Mucosa of stomach (tissue), 1 donor: Measurements from ENCODE around the gene RALGAPA1.
"Not testable (repeated sequence)": the region's sequence is repeated elsewhere in the genome, so short reads cannot be mapped to it uniquely, and the experiment has no call there.

ENCODE experiments used
- H3K27me3 ChIP-seq: one replicate; pipeline ENCODE4 v1.7.0; 2013; ENCODE audit warnings: mild to moderate bottlenecking, low read length; ENCODE audit not compliant: control insufficient read depth, insufficient read depth
- H3K36me3 ChIP-seq: one replicate; pipeline ENCODE4 v1.7.0; 2013; ENCODE audit warnings: low read length; ENCODE audit not compliant: control insufficient read depth, insufficient read depth
- H3K4me1 ChIP-seq: one replicate; pipeline ENCODE4 v1.7.0; 2013; ENCODE audit warnings: mild to moderate bottlenecking, low read length; ENCODE audit not compliant: control insufficient read depth, insufficient read depth
- H3K4me3 ChIP-seq: one replicate; pipeline ENCODE4 v1.7.0; 2013; ENCODE audit warnings: low read length
- H3K9ac ChIP-seq: one replicate; pipeline ENCODE4 v1.7.0; 2013; ENCODE audit warnings: mild to moderate bottlenecking, low read length, moderate library complexity
- H3K9me3 ChIP-seq: one replicate; pipeline ENCODE4 v1.7.0; 2013; ENCODE audit warnings: mild to moderate bottlenecking, low read length, moderate library complexity; ENCODE audit not compliant: control insufficient read depth
- donor health status: Pancreatic carcinoma.

The RALGAPA1 gene

GRCh38 chr14:35628989-35629388 lies 180.1 kb downstream of the RALGAPA1 start:
- Histone ChIP-seq H3K4me3 (no peak overlapping the region), H3K9ac (no peak overlapping the region), H3K4me1 (no peaks in the 10 kb centered on the region), H3K27me3 (no peaks in the 10 kb centered on the region), H3K9me3 (no peaks in the 10 kb centered on the region), H3K36me3 (no peaks in the 10 kb centered on the region)

- H3K9ac ChIP-seq, H3K36me3 ChIP-seq, H3K4me3 ChIP-seq, H3K27me3 ChIP-seq, H3K9me3 ChIP-seq, H3K4me1 ChIP-seq: not testable (repeated sequence)
Observed at GRCh38 chr14:35626947-35627346, 182.1 kb downstream of the RALGAPA1 start.

GRCh38 chr14:35621996-35622395 lies 187.1 kb downstream of the RALGAPA1 start:
- not testable (repeated sequence) for H3K9me3 ChIP-seq, H3K27me3 ChIP-seq, H3K9ac ChIP-seq, H3K36me3 ChIP-seq, H3K4me3 ChIP-seq, H3K4me1 ChIP-seq

GRCh38 chr14:35619998-35620397 lies 189.1 kb downstream of the RALGAPA1 start:
- H3K4me3 ChIP-seq, H3K36me3 ChIP-seq, H3K4me1 ChIP-seq, H3K9me3 ChIP-seq, H3K9ac ChIP-seq, H3K27me3 ChIP-seq: not testable (repeated sequence)

GRCh38 chr14:35619461-35619860 lies 189.6 kb downstream of the RALGAPA1 start:
- H3K9ac ChIP-seq, H3K9me3 ChIP-seq, H3K27me3 ChIP-seq, H3K4me3 ChIP-seq, H3K36me3 ChIP-seq, H3K4me1 ChIP-seq: not testable (repeated sequence)

GRCh38 chr14:35617500-35617899 lies 191.6 kb downstream of the RALGAPA1 start:
- Histone ChIP-seq H3K9ac (no peak overlapping the region), H3K4me1 (no peaks in the 10 kb centered on the region), H3K36me3 (no peaks in the 10 kb centered on the region), H3K9me3 (no peaks in the 10 kb centered on the region), H3K4me3 (no peak overlapping the region), H3K27me3 (no peaks in the 10 kb centered on the region)

- Histone ChIP-seq H3K36me3 (peaks cover 5% of the 10 kb centered on the region), H3K9ac (no peak overlapping the region), H3K9me3 (no peaks in the 10 kb centered on the region), H3K4me1 (no peaks in the 10 kb centered on the region), H3K27me3 (no peaks in the 10 kb centered on the region), H3K4me3 (no peak overlapping the region)
Observed at GRCh38 chr14:35607380-35607779, 201.7 kb downstream of the RALGAPA1 start.

GRCh38 chr14:35600253-35600652 lies 208.8 kb downstream of the RALGAPA1 start:
- no peaks in the 10 kb centered on the region for H3K9me3 ChIP-seq

GRCh38 chr14:35594616-35595015 lies 214.5 kb downstream of the RALGAPA1 start:
- H3K27me3 ChIP-seq = no peaks in the 10 kb centered on the region

More at GRCh38 chr14:35600253-35600652, 208.8 kb downstream of the RALGAPA1 start:
- no peaks in the 10 kb centered on the region for H3K36me3 ChIP-seq
- no peaks in the 10 kb centered on the region for H3K27me3 ChIP-seq
- no peak overlapping the region for H3K9ac ChIP-seq
- H3K4me3 ChIP-seq = no peak overlapping the region
- no peaks in the 10 kb centered on the region for H3K4me1 ChIP-seq

GRCh38 chr14:35587373-35587772 lies 221.7 kb downstream of the RALGAPA1 start:
- H3K36me3 ChIP-seq, H3K9ac ChIP-seq, H3K27me3 ChIP-seq, H3K9me3 ChIP-seq, H3K4me3 ChIP-seq, H3K4me1 ChIP-seq: not testable (repeated sequence)

More at GRCh38 chr14:35594616-35595015, 214.5 kb downstream of the RALGAPA1 start:
- no peaks in the 10 kb centered on the region for H3K4me1 ChIP-seq
- no peaks in the 10 kb centered on the region for H3K36me3 ChIP-seq
- H3K4me3 ChIP-seq = no peak overlapping the region
- H3K9ac ChIP-seq = no peak overlapping the region
- no peaks in the 10 kb centered on the region for H3K9me3 ChIP-seq

- Histone ChIP-seq H3K4me3 (no peak overlapping the region), H3K36me3 (no peaks in the 10 kb centered on the region), H3K9me3 (no peaks in the 10 kb centered on the region), H3K9ac (no peak overlapping the region), H3K27me3 (no peaks in the 10 kb centered on the region), H3K4me1 (no peaks in the 10 kb centered on the region)
Observed at GRCh38 chr14:35578639-35579038, 230.5 kb downstream of the RALGAPA1 start.

GRCh38 chr14:35578135-35578534 lies 231.0 kb downstream of the RALGAPA1 start:
- Histone ChIP-seq H3K36me3 (no peaks in the 10 kb centered on the region), H3K27me3 (no peaks in the 10 kb centered on the region), H3K9me3 (no peaks in the 10 kb centered on the region), H3K9ac (no peak overlapping the region), H3K4me3 (no peak overlapping the region), H3K4me1 (no peaks in the 10 kb centered on the region)

- Histone ChIP-seq H3K27me3 (no peaks in the 10 kb centered on the region), H3K36me3 (no peaks in the 10 kb centered on the region), H3K4me1 (no peaks in the 10 kb centered on the region), H3K9me3 (no peaks in the 10 kb centered on the region), H3K9ac (no peak overlapping the region), H3K4me3 (no peak overlapping the region)
Observed at GRCh38 chr14:35576856-35577255, 232.2 kb downstream of the RALGAPA1 start.
